HG02571 (cell line): ENCODE measurements around the gene PLA1A.
A peak's percentile ranks its signal among the peaks of the same experiment; 100 is the strongest.

ENCODE experiments used
- ATAC-seq: cut with Tn5 transposase; IDR thresholded peaks from one replicate; pipeline ENCODE4 v1.9.1; 2021; ENCODE audit warnings: mild to moderate bottlenecking, moderate library complexity; ENCODE audit not compliant: unreplicated experiment

PLA1A gene

DNA sequence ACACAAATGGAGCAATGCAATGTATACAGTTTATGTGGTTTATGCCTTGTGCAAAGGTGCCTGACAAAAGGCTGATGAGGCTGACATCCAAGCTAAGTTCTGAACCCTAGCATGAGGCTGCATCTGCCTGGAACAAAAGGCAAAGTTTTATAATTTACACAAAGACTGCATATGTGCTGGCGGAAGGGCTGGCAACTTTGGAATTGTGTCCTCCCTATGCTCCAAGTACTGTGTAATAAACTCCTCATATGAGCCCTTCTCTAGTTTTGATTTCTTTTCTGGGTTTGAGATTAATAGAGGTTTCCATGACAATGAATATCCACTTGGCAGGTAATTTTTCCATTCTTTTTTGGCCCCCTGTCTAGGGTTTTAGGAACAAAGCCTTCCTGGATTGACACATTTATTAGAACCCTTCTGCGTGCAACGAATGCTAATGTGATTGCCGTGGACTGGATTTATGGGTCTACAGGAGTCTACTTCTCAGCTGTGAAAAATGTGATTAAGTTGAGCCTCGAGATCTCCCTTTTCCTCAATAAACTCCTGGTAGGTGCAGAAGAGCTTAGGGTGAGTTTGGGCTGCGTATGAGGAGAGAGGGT lies 10.8 kb downstream of the PLA1A start:
- no peak for ATAC-seq

DNA sequence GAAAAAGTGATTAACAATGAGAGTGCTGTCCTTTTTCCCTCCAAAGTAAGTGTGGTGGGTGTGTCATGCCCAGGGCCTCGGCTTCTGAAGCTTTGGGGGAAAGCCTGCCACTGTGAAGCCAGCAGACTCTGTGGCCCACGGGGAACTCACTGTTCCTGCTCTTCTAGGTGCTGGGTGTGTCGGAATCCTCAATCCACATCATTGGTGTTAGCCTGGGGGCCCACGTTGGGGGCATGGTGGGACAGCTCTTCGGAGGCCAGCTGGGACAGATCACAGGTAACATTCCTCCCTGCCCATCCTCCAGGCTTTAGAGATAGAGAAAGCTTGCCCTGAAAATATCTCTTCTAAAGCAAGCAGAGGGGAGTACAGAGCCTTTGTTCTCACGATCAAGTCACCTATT lies 11.6 kb downstream of the PLA1A start:
- ATAC-seq = no peak

DNA sequence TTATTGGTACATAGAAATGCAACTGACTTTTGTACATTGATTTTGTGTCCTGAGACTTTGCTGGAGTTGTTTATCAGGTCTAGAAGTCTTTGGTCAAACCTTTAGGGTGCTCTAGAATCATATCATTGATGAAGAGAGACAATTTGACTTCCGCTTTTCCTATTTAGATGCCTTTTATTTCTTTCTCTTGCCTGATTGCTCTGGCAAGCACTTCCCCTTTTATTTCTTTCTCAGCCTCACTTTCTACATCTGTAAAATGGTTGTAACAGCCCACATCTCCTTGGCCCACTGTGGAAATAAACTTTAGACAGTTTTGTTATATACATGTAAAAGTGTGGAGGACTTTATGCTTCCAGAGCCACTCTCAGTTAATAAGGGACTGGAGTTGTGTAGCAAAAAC lies 14.0 kb downstream of the PLA1A start:
- ATAC-seq = no peak

DNA sequence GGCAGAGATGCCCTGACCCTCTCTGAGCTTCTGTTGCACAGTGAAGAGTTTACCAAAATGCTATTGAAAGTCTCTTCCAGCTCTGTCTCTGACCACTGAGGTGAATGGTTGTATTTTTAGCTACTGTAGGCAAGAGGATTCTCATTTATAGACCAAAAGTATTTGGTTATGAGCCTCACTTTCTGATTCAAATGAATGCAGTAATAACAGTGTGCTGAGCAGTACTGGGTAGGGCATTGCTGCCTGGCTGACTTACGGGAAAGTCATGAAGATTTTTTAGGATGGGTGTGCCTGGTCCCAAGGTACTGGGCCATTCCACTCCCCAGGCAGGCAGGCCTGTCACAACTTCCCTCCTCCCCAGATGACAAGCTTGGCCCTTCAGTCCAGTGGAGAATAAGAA lies 15.5 kb downstream of the PLA1A start:
- no peak for ATAC-seq

DNA sequence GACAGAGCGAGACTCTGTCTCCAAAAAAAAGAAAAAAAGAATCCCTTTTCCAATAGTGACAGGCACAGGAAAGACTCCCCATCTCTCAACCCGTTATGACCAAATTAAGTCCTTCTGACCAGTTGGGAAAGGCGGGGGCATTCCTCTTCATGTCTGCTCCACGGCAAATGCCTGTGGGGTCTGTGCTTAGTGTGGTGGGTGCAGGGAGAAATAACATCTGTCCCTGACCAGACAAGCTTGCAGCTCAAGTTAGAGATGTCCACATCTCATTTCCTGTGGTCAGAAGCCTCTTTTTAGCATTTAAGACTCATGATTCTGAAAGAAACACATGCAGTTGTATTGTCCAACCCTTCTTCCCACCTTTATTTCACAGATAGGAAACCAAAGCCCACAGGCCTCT lies 16.2 kb downstream of the PLA1A start:
- no peak for ATAC-seq

DNA sequence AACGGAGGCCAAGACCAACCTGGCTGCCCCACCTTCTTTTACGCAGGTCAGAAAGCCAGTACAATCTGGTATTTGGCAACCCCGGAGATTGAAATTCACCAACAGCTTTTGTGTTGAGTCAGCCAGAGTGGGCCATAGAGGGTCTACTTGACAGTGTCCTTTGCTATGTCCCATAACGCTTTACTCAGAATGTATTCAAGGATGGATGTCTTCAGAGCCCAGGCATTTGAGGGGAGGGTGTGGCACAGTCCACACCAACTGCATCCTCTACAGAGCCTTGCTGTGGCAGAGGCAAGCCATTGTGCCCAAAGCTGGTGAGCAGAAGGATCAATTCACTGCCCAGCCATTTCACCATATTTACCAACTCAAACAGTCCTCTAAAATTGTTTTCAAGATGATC lies 18.4 kb downstream of the PLA1A start:
- no peak for ATAC-seq

DNA sequence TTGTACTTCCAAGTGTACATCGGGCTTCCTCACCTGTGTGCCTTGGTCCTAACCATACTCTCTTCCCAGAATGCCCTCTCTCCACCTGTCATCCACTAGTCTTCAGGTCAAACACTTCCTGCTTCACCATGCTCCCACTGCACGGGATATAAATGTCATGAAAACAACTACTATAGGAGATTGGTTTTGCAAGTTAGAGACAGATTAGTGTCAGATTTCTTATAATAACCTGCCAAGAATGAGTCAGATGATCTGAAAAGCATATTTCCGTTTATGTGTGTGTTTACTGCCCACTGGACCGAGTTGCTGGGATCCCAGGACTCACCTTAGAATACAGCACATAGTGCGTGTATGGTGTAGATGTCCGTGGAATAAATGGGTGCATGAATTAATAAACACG lies 21.4 kb downstream of the PLA1A start:
- ATAC-seq = no peak

DNA sequence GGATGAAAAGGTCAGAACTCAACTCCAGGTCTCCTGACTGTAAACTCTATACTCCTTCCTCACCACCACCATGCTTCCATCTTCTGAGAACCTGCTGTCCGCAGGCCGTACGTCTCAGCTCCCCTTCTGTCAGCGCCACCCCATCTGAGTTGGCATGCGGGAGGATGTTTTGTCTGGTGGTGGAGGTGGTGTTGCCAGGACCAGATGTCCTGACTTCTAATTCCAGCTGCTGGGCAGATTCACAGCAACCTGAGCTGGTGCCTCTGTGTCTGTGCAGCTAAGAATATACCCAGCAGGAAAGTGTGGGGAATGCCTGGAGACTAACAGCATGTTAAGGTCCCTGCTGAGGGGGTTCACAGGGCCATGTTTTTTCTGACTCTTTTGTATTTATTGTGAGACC lies 23.2 kb downstream of the PLA1A start:
- ATAC-seq = no peak

DNA sequence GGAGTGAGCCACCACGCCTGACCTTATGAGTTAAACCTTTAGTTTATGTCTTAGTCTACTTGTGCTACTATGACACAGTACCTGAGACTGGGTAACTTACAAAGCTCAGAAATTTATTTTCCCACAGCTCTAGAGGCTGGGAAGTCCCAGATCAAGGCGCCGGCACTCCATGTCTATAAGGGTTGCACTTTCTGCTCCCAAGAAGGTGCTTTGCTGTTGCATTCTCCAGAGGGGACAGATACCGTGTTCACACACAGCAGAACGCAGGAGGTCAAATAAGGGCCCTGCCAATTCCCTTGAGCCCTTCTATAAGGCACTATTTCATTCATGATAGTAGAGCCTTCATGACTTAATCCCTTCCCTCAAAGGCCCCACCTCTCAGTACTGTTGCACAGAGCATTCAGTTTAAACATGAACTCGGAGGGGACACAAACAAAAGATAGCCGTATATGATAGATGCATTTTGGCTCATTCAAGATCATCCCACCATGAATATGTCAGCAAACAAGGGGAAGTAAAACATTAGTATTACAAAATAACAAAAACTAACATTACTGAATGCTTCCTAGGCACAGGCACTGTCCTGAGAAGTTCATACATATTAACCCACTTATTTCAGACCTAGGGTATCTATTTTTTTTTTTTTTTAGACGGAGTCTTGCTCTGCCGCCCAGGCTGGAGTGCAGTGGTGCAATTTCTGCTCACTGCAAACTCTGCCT lies 26.5 kb downstream of the PLA1A start:
- no peak for ATAC-seq

DNA sequence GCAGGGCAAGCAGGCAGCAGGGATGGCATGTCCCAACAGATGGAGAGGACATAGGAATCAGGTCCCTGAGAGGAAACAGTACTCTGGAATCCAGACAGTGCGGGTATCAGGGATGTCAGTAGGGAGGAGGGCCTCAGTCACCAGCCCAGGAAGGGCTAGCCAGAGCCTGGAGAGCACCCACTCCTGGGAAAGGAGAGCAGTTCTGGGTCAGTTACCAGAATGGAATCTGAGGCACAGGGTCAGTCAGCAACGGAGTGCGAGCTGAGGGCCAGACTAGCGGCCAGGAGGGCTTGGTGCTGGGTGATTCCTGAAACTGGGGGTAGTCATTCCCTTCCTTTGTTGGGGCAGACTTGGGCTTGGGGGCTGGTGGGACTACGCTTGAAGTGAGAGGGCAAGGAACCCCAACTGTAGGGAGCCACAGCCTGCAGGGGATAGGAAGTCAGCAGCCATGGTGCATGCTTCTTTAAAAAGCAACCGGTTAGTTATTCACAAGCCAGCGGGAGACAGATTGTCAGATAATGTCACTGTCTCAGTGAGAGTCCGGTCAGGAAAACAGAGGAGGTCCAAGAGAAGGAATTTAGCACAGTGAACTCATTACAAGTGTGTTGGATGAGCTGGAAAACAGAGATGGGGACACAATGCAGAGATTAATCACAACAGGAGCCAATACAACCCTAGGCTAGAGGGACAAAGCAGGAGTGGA lies 27.9 kb downstream of the PLA1A start:
- ATAC-seq = no peak

DNA sequence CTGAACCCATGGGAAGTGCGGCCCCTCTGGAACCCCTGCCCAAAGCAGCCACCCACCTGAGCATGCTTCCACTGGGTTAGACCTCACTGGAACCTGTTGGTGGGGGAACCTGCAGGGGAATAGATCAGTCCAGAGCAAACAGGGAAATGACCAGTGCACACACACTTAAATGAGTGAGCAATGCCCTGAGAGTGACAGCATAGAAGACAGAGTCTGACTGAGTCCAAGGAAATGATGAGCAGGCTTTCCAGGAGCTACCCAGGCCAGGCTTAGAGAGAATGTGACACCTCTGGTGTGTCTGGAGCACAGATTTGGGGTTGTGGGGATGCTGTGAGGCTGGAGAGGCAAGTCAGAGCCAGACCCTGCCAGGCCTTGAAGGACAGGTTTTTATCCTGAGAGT lies 28.5 kb downstream of the PLA1A start:
- no peak for ATAC-seq

DNA sequence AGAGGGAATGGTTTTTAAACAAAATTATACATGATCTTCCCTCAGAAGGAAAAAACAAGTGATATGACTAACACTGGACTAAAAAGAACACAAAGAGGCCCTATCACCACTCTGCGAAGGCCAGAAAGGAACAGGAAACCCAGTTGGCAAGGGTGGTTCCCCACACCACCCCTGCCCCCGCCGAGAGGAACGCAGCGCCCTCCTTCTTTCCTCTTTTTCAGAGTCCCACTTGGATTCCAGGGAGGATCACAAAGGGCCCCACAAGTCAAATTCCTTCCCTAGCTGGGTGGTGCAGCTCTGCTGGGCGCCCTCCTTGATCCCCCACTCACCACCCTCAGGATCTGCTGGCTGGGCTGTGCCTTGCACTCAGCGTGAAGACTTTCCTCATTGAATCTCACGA lies 29.8 kb downstream of the PLA1A start:
- no peak for ATAC-seq

DNA sequence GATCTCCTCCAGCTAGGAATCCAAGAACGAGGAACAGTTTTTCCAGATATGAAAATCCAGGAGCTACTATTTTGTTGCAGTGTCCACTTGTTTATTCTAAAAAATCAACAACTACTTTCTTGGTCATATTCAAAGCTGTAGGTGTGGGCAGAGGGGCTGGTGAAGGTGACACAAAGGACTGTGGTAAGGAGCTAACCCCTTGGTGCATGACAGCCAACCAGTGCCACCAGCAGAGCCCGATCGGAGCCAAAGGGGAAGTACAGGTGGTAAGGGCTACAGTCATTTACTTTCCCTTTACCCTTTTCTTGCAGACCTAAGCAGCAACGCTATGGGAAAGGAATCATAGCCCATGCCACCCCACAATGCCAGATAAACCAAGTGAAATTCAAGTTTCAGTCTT lies 30.7 kb downstream of the PLA1A start:
- ATAC-seq = peak; percentile 67

DNA sequence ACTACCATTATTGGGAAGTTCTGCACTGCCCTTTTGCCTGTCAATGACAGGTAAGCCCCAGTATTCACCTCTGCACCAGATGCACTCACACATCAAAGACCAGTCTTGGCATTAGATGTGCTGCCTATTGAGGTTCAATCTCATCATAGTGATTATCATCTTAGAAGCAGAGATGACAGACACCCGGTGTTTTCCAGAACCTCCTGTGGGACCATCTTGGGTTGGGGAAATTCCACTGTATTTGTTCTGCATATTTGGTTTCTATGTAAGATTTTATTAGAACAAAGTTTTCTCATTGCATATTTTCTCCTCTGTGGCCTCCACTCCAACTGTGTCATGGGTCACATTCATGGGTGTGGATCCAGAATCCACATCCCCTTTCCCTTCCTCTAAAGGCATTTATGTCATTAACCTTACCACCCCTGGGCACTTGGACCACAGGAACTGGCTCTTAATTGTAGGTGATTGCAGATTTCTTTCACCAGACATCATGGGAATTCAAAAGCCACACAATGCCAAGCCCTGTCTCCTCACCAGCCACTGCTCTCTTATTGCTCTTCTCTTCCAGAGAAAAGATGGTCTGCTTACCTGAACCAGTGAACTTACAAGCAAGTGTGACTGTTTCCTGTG lies 31.2 kb downstream of the PLA1A start:
- peak; percentile 32 for ATAC-seq

DNA sequence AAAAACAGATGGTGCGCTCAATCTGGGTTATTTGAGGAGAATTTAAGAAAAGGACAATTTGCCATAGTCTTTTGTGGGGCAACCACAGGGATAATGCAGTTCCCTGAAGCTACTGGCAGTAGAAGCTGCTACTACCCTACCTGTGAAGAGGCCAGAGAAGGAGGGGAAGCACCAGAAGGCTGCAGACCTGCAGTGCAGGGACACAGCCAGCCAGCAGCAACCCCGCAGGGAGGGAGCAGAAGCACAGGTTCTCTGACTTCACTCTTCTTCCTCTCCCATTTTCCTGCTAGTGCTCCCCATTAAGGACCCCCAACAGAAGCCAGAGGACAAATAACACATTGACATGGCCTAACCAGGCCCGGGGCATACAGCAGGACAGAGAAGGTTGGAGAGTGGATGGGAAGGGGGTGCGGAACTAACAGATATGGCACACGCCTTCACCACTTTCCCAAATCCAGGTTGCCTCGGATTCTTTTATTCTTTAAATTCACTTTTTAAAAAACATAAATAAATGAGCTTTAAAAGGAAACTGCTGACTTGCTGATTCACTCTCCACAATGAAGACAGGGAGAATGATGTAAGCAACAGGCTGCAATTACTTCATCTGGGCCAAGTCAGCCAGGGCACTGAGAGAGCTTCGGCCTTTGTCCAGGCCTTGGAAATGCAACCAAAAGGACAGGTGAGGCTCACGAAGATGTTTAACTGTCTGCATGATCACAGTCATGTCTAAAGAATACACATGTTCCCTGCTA lies 32.6 kb downstream of the PLA1A start:
- ATAC-seq = no peak

DNA sequence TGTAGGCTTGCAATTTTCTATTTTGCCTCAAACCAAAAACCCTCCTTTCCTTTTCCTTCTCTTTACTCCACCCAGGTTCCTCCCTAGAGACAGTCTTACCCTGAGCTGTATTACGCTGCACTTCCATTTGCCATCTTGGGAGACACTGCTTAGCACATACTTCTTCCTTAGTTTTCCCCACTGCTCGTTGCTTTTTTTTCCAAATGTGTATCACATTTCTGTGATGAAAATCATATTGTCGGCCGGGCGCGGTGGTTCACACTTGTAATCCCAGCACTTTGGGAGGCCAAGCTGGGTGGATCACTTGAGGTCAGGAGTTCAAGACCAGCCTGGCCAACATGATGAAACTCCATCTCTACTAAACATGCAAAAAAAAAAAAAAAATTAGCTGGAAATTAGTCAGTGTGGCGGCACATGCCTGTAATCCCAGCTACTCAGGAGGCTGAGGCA lies 33.2 kb downstream of the PLA1A start:
- no peak for ATAC-seq

DNA sequence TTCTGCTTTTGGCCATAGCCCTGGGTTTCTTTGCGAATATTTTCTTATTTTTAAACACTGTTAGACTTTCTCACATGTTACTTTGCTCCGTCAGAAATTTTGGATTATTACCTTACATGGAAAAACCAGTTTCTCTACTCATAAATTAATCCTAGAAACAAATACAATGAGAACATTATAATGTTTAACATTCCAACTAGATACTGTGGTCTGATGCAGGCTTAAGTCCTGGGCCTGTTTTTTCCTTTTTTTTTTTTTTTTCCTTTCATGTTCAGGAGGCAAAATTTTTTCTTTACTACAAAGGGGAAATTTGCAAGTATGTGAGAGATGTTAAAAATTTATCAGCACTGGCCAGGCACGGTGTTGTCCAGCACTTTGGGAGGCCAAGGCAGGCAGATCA lies 33.8 kb downstream of the PLA1A start:
- no peak for ATAC-seq

DNA sequence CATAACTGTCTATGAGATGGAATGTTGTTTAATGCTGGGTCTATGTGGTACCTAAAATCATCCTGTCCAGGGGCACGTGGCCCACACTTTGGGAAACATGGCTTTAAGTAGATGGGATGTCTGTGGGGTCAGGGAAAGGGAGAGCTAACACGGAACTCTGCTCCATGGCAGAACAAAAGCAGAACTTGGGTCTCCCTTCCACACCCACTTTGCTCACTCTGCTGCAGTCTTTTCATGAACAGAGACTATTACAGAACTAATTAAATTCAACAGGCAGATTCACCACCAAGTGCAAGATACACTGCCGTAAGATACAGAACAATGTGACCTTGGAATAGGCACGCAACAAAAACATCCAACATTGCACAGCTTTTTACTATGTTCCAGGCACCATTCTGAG lies 34.5 kb downstream of the PLA1A start:
- ATAC-seq = no peak

DNA sequence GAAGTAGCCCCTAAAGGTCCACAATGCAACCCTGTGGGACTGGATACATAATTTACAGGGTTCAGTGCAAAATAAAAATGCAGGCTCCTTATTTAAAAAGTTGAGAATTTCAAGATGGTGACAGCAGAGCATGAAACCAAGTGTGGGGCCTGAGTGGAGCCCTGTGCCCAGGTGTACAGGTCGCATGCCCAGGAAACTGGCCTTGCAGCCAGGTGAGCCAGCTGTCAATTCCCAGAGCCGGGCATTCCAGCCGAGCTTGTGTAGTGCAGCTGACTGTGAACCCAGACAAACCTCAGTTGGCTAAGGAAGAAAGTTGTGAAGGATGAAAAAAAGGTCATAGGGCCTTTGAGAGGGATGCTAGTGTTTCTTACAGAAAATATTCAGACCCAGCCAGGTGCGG lies 35.1 kb downstream of the PLA1A start:
- no peak for ATAC-seq

DNA sequence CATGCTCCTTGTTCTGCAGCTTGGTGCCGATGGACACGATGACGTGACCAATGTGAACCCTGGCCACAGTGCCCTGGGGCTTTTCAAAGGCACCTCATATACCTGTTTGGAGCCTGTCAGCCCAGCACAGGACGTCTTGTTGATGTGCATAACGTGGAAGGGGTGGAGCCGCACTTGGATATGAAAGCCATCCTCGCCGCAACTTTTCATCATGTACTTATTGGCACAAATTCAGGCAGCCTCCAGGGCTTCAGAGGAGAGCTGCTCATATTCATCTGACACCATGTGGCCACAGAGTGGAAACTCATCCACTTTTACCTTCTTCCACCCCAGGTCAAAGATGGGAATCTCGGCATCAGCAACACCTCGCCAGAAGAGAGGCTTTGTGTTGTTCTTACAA lies 38.0 kb downstream of the PLA1A start:
- no peak for ATAC-seq

DNA sequence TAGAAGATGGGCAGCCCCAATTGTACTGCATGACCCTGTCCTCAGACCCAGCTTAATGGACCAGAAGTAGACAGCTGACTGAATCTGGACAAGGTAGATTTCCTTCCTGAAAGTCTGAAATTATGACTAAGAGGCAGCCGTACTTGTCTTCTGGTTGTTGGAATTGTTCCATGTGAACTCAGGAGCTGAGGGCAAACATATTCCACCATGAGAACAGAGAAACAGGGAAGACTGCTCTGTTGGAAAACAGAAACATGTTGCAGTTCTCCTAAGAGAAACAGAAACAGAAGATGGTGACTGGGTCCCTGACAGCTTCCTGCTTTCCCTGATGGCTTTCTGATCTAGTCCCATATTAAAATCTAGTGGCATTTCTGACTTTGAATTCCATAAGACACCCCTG lies 38.6 kb downstream of the PLA1A start:
- ATAC-seq = no peak
